Epidermal melanocyte (primary cell): ENCODE data around the gene EFEMP2.
"Not testable (repeated sequence)": the region's sequence is repeated elsewhere in the genome, so short reads cannot be mapped to it uniquely, and the experiment has no call there.

ENCODE experiments used
- DNase-seq: peaks from one replicate; pipeline ENCODE4 v3.0.0; 2011; ENCODE audit warnings: low spot score; ENCODE audit not compliant: insufficient read length

Gene EFEMP2

DNA sequence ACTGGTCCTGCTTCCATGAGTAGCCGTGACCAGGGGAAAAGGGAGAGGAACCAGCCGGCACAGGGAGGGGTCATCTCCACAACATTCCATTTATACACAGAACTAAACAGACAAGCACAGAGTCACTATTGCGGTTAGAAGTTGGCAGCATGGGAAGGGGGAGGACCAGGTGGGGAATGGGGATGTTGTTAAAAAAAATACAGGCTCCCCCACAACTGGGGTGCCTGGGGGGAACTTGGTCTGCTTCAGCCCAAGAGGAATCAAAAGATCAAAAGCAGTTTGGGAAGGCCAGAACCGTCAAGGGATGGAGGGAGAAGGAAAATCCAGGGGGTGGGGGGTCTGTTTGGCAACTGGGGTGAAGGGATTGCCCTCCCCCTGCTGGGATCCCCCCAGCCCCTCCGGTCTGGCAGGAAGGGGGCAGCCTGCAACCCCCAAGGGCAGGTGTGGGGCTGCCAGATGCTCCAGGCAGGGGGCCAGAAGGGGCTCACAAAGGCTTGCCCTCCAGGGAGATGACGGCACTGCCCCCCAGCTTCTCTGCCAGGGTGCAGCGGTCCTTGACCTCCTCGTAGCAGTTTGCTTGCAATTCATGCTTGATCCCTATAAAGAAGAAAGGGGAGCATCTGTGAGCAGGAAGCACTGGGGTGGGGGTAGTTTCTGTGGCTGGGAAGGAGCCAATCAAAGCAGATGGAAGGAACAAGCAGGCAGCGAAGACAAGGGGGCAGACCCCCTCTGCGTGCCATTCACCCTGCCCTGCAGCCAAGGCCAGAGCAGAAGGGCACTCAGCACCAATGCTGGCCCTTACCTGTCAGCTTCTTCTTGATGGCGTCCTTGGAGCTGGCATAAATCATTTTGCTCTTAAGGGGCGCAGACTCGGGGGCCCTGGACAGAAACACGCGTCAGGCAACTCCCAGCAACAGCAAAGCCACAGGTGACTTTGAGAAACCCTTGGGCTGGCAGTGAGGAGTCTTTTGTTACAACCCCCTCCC, 17.5 kb downstream of the EFEMP2 start:
- no peak for DNase-seq

DNA sequence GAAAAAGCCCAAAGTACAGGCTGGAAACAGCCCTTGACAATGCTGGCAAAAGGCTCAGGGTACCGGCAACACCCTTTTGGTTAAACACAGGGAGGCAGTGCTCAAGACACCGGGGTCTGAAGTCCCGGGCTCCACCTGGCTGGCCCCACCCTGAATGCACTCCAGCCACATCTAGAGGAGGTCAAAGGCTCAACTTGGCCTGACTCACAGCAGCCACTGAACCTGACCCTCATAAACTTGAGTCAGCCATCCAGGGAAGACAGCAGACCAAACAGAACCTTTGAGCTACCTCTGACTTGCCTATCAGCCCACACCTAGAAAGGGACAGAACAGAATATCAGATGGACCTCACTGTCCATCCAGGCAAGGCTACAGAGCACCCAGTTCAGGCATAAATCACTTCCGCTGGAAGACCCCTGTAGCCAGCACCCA, 18.4 kb downstream of the EFEMP2 start:
- DNase-seq: no peak

DNA sequence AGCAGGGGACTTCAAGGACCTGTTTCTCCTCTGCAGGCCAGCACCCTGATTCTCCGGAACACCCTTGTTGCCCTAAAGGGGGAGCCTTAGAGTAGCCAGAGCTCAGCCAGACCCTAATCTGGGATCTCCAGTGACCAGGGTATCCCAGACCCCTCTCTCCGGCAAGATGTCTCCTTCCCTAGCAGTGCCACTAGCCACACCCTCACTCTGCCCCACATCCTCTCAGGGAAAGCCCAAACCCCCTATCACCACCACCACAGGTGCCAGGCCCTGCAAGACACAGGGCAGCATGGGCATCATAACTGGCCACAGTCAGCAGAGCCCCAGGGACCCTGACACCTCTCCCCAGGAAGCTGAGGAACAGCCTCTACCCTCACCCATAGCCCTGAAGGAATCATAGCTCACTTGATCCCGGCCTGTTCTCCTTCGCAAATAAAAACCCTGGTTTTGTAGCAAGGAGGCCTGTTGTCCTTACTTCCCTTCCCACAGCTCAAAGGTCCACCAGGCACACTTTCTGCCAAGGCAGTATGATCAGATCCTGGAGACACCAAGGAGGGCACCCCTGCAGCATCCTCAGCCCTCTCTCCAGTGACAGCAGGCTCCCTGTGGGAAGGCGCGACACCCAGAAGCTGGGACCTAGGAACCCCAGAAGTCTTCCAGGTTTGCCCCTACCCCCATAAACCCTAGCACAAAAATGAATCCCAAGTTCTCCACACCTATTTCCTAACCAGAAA, 19.2 kb downstream of the EFEMP2 start:
- DNase-seq: no peak

DNA sequence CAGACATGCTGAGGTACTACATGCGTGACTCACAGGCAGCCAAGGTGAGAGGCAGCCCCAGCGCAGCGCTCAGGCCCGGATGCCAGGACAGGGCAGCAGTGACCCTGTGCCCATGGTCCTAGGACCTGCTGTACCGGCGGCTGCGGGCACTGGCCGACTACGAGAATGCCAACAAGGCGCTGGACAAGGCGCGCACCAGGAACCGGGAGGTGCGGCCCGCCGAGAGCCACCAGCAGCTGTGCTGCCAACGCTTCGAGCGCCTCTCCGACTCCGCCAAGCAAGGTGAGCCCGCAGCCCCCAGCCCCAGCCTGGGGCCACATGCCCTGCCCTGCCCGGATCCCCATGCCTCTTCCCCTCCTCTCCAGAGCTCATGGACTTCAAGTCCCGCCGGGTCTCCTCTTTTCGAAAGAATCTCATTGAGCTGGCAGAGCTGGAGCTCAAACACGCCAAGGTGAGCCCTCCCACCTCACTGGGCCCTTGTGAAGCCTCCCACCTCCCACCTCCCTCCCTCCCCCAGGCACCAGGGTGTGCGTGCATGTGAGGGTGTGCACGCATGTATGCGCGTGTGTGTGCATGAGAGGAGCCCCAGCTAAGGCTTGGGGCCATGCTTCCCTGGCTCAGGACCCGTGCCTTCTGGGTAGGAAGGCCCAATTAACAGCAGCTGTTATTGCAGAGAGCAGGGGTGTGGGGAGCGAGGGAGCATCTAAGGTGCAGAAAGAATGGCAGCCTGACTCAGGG, 19.9 kb downstream of the EFEMP2 start:
- no peak for DNase-seq

DNA sequence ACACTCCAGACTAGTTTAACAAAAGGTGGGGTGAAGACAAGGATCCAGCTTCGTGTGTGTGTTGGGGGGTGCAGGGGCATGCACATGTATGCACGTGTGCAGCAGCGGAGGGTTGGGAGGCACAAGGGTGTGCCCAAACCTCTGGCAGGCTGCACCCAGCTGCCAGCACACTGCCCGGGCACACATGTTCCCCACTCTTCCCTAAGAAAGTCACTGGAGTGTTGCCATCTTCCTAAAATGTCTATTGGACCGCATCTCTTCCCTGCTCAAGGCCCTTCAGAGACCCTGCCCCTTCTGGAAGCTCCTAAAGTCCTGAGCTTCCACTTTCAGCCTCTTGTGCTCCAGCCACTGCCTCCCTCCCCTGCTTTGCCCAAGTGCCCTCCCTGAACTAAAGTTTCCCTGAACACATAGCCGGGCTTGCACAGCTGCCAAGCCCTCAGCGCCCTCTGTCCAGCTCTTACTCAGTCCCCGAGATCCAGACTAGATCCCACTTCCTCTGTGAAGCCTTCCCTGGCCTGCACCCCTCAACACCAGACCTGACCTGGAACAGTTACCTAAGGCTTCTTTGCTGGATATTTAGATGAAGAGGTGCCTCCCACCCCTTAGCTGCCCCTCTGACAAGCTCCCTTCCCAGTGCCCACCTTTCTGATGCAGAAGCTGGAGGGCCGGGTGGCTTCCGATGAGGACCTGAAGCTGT, 20.6 kb downstream of the EFEMP2 start:
- DNase-seq: no peak

DNA sequence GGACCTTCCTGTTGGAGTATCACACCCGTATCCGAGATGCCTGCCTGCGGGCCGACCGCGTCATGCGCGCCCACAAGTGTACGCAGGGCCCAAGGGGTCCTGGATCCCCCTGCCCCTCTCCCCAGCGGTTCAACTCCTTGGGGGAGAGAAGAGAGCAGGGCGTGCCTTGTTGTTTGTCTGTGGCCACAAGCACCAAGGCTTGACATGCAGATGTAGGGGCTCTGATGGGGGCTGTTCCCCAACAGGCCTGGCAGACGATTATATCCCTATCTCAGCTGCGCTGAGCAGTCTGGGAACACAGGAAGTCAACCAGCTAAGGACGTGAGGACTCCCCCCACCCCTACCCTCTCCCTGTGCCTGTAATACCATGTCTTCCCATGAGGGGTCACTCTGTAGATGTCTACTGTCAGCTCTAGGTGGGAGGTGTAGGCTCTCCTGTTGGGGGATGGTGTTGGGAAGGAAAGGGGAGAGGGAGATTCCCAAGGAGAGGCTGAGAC, 21.5 kb downstream of the EFEMP2 start:
- DNase-seq: no peak

DNA sequence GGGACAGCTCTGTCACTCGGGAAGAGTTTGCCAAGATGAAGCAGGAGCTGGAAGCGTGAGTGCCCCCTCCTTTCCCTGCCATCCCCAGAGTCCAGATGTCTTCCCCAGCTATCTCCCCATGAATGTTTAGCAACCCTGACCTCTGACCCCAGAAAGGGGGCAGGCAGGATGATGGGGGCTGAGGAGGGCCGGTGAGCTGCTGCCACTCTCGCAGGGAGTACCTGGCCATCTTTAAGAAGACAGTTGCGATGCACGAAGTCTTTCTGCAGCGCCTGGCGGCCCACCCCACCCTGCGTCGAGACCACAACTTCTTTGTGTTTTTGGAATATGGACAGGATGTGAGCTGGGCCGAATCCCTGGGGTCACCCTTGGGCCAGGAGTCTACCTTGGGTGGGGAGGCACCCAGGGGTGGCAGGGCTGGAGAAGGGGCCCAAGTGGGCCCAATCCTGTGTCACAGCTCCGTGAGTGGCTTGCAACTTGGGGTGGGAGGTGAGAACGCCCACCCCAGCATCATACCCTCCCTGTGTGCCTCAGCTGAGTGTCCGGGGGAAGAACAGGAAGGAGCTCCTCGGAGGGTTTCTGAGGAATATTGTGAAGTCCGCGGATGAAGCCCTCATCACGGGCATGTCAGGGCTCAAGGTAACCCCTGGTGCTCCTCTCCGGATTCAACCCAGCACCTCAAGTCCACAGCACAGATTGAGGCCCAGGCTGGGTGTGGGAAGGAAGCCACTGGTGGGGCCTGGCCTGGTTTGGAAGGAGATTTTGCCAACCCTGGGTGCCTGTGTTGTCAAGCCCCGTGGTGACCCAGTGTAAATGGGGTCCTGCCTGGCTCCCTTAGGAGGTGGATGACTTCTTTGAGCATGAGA, 22.1 kb downstream of the EFEMP2 start:
- DNase-seq: no peak

DNA sequence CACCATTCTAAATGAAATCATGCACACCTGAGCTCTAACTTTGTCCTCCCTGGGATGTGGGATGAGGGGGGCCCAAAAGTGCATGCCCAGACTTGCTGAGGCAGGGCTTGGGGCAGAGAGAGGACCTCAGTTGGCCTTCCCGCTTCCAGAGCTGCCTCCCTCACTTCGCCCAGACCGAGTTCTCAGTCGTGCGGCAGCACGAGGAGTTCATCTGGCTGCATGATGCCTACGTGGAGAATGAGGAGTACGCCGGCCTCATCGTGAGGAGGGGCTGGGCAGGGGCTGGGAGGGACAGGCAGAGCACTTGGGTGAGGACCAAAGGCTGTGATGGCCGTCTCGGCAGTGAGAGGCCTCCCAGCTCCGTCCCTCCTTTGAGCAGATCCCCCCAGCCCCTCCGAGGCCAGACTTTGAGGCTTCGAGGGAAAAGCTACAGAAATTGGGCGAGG, 22.8 kb downstream of the EFEMP2 start:
- no peak for DNase-seq

DNA sequence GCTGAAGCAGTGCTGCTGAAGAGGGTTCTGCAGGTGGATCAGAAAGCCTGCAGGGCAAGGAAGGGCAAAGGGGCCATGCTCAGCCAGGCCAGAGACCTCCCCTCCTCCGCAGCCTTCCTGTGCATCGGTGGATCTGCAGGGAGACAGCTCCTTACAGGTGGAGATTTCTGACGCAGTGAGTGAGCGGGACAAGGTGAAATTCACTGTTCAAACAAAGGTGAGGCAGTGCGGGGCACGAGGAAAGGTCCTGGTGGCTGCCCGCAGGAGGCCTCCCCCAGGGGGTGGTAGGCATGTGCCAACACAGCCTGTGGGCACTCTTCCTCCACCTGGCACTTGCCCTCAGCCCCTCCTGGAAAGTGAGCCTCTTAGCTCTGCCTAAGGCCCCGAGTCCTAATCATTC, 23.2 kb downstream of the EFEMP2 start:
- no peak for DNase-seq

DNA sequence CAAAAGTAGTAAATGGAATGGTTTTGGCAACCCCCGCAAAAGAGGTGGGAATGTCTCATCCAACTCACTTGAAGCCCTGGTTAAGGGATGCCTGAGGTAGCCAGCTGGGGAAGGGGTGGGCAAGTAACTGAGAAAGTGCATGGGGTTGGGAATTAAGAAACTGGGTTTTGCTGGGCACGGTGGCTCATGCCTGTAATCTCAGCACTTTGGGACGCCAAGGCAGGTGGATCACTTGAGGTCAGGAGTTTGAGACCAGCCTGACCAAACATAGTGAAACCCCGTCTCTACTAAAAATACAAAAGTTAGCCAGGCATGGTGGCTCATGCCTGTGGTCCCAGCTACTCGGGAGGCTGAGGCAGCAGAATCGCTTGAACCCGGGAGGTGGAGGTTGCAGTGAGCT, 23.9 kb downstream of the EFEMP2 start:
- not testable (repeated sequence) for DNase-seq

DNA sequence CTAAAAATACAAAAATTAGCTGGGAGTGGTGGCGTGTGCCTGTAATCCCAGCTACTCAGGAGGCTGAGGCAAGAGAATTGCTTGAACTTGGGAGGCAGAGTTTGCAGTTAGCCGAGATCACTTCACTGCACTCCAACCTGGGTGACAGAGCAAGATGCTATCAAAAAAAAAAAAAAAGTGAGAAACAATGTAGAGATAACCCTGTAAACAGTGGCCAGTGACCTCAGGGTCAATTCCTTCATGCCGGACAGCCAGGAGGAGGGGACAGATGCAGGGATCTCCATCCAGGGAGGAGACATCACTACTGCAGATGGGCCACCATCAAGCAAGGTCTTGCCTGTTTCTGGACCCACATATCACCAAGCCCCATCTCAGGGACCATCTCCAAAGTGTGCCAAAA, 24.9 kb downstream of the EFEMP2 start:
- DNase-seq: no peak

DNA sequence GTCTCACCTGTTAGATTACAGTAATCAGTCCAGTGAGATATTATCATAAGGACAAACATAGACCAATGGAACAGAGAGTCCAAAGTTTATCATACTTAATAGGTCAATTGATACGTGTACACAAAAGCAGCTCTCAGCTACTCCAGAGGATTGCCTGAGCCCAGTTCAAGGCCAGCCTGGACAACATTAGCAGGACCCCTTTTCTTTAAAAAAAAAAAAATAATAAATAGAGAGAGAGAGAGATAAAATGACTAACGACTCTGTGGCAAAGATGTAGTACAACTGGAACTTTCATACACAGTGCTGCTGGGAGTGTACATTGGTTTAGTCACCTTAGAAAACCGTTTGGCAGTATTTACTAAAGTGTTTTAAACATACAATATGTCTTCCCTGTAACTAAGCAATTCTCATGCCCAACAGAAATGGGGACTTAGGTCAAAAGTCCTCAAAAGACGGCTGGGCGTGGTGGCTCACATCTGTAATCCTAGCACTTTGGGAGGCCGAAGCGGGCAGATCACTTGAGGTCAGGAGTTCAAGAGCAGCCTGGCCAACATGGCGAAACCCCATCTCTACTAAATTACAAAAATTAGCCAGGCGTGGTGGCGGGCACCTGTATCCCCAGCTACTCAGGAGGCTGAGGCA, 28.2 kb downstream of the EFEMP2 start:
- DNase-seq: no peak

DNA sequence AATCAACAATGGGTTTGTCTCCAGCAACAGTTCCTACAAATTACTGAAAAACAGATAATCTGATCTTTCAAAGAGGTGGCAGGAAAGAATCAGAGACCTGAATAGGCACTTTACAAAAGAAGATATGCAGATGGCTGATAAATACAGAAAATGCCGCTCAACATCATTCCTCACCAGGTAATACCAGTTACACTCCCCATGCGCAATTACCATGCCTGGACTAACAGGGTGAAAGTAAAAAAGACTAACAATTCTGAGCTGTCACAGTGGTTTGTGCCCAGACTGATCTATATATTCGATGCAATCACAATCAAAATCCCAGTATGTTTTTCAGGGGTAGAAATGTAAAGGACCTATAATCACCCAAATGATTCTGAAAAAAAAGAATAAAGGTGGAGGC, 28.8 kb downstream of the EFEMP2 start:
- no peak for DNase-seq

DNA sequence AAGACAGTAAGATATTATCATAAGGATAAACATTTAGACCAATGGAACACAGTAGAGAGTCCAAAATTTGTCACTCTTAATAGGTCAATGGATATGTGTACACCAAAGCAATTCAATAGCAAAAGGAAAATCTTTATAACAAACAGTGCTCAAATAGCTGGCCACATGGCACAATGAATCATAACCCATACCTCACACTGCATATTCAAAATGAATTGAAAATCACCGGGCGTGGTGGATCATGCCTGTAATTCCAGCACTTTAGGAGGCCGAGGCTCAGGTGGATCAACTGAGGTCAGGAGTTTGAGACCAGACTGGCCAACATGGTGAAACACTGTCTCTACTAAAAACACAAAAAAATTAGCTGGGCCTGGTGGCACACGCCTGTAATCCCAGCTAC, 30.5 kb downstream of the EFEMP2 start:
- DNase-seq: no peak

DNA sequence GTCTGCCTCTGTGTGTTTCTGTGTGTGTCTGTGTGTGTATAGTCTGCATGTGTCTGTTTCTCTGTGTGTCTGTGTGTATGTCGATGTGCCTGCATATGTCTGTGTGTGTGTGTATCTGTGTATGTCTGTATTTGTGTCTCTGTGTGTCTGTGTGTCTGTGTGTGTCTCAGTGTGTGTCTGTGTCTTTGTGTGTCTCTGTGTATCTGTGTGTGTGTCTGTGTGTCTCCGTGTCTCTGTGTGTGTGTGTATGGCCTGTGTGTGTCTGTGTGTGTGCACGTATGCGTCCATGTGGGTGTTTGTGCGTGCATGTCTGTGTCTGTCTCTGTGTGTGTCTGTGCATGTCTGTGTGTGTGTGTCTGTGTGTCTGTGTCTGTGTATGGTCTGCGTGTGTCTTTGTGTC, 38.4 kb downstream of the EFEMP2 start:
- DNase-seq: no peak

DNA sequence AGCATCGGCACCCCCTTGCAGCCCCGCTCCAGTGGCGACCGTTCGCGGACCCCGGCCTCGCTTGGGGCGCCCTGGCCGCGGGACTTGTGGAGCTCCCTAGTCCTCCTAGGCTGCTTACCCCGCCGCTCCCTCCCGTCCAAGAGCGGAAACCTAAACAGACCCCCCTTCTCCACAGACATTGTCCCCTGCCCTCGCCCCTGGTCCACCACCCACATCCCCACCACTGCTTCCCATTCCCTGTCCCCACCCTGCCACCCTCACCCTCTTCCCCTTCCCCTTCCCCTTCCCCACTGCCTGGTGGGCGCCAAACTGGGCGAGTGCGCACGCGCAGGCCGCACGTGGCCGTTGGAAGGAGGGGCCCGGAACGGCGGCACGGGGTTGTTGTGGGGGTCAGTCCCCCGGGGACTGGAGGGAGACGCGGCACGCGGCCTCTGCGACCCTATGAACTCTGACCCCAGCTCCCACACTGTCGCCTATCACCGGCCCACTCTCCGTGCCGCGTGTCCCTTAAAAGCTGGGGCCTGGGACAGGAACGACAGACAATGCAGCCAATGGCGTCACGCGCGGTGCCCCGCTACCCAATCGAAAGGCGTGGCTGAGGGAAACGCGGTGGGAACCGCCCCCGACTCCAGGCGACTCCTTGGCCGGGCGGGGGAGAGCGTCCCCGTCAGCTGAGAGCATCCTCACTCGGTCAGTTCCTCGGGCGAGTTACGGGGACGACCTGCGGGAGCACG, 39.1 kb downstream of the EFEMP2 start, which contains the start of gene SNX32:
Gene SNX32 (plus strand): TSS at position 667 of the 734 bp plus-strand sequence. CDS start 103 bp downstream, outside the sequence.
- peak; percentile 95 for DNase-seq

DNA sequence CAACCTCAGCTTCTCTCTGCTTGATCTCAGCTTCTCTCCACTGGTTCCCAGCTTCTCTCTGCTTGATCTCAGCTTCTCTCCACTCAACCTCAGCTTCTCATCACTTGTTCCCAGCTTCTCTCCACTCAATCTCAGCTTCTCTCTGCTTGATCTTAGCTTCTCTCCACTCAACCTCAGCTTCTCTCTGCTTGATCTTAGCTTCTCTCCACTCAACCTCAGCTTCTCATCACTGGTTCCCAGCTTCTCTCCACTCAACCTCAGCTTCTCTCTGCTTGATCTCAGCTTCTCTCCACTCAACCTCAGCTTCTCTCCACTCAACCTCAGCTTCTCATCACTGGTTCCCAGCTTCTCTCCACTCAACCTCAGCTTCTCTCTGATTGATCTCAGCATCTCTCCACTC, 40.4 kb downstream of the EFEMP2 start:
- not testable (repeated sequence) for DNase-seq

DNA sequence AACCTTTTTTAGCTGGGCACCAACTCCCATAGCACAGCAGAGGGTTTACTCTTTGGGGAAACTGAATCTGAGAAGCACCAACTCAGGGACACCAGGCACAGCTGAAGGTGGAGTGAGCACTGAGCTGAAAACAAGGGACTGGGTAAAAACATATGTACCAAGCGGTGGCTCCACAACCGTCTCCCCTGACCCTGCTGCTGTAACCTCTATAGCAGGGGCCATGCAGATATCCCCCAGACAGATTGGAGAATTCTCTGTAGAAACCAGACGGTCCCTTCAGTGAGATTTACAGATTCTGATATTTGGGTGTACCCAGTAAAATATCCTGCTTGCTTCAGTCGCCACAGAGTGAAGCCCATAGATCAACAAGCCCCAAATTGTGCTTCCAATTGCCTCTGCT, 43.1 kb downstream of the EFEMP2 start:
- no peak for DNase-seq
